Trophoblast cell (in vitro differentiated cells and primary cell): ENCODE data around the gene BST2.

ENCODE experiments used
- DNase-seq, 2 donors: peaks; one replicate each; pipeline ENCODE4 v3.0.0-alpha.2; 2016
- H2AFZ ChIP-seq: 2 replicates; pipeline ENCODE4 v1.6.1; 2013; ENCODE audit warnings: low read length, moderate library complexity, mild to moderate bottlenecking; ENCODE audit not compliant: insufficient read depth, poor library complexity
- H2AK5ac ChIP-seq: 2 replicates; pipeline ENCODE4 v1.6.1; 2013; ENCODE audit warnings: mild to moderate bottlenecking, low read length
- H2BK120ac ChIP-seq: 2 replicates; pipeline ENCODE4 v1.6.1; 2013; ENCODE audit warnings: low read length, mild to moderate bottlenecking, moderate library complexity; ENCODE audit not compliant: insufficient read depth, poor library complexity
- H2BK12ac ChIP-seq: 2 replicates; pipeline ENCODE4 v1.6.1; 2013; ENCODE audit warnings: mild to moderate bottlenecking, low read length, moderate library complexity
- H2BK5ac ChIP-seq: 2 replicates; pipeline ENCODE4 v1.6.1; 2013; ENCODE audit warnings: low read length, low read depth, moderate library complexity, mild to moderate bottlenecking; ENCODE audit not compliant: poor library complexity
- H3K14ac ChIP-seq: 2 replicates; pipeline ENCODE4 v1.6.1; 2013; ENCODE audit warnings: mild to moderate bottlenecking, low read length
- H3K18ac ChIP-seq: 2 replicates; pipeline ENCODE4 v1.6.1; 2013; ENCODE audit warnings: mild to moderate bottlenecking, low read length
- H3K23ac ChIP-seq: 2 replicates; pipeline ENCODE4 v1.6.1; 2013; ENCODE audit warnings: low read length
- H3K27ac ChIP-seq: 2 replicates; pipeline ENCODE4 v1.5.1; 2013; ENCODE audit warnings: low read depth, mild to moderate bottlenecking, inconsistent platforms, low read length, moderate library complexity
- H3K27me3 ChIP-seq: 2 replicates; pipeline ENCODE4 v1.6.1; 2013; ENCODE audit warnings: inconsistent platforms, mild to moderate bottlenecking, low read length, moderate library complexity; ENCODE audit not compliant: insufficient read depth
- H3K36me3 ChIP-seq, 2 experiments: 1 replicate in 1 of 2; 2 replicates in 1 of 2; pipeline ENCODE4 v1.6.1; 2013; ENCODE audit warnings: low read length in 2 of 2, mild to moderate bottlenecking in 2 of 2, moderate library complexity in 1 of 2; ENCODE audit not compliant: insufficient read depth in 2 of 2, control insufficient read depth in 1 of 2
- H3K4ac ChIP-seq: 2 replicates; pipeline ENCODE4 v1.6.1; 2013; ENCODE audit warnings: low read depth, mild to moderate bottlenecking, low read length, moderate library complexity
- H3K4me1 ChIP-seq, 2 experiments: 1 replicate in 1 of 2; 2 replicates in 1 of 2; pipeline ENCODE4 v1.6.1; 2013; ENCODE audit warnings: low read length in 2 of 2, mild to moderate bottlenecking in 2 of 2, moderate library complexity in 1 of 2; ENCODE audit not compliant: insufficient read depth in 2 of 2, control insufficient read depth in 1 of 2
- H3K4me2 ChIP-seq: 2 replicates; pipeline ENCODE4 v1.6.1; 2013; ENCODE audit warnings: inconsistent platforms, mild to moderate bottlenecking, low read length, moderate library complexity
- H3K4me3 ChIP-seq: 2 replicates; pipeline ENCODE4 v1.5.1; 2013; ENCODE audit warnings: mild to moderate bottlenecking, low read depth, low read length, inconsistent platforms
- H3K79me1 ChIP-seq: one replicate; pipeline ENCODE4 v1.6.1; 2013; ENCODE audit warnings: low read length
- H3K79me2 ChIP-seq: 2 replicates; pipeline ENCODE4 v1.6.1; 2013; ENCODE audit warnings: low read length, mild to moderate bottlenecking; ENCODE audit not compliant: control insufficient read depth, insufficient read depth, poor library complexity
- H3K9ac ChIP-seq: 2 replicates; pipeline ENCODE4 v1.6.1; 2013; ENCODE audit warnings: mild to moderate bottlenecking, low read length
- H3K9me3 ChIP-seq: 2 replicates; pipeline ENCODE4 v1.6.1; 2013; ENCODE audit warnings: low read depth, mild to moderate bottlenecking, control low read depth, inconsistent platforms, low read length; ENCODE audit not compliant: insufficient read depth
- H4K12ac ChIP-seq: 2 replicates; pipeline ENCODE4 v1.6.1; 2013; ENCODE audit warnings: low read depth, mild to moderate bottlenecking, low read length, moderate library complexity
- H4K8ac ChIP-seq: 2 replicates; pipeline ENCODE4 v1.6.1; 2013; ENCODE audit warnings: low read depth, mild to moderate bottlenecking, low read length, moderate library complexity
- H4K91ac ChIP-seq: one replicate; pipeline ENCODE4 v1.6.1; 2013; ENCODE audit warnings: low read depth, mild to moderate bottlenecking, low read length, moderate library complexity
- WGBS: extraction: QIAGEN DNeasy Blood & Tissue Kit; methylation state at CpG from one replicate; pipeline ENCODE4 v1.1.7; 2013; ENCODE audit warnings: missing lambda C conversion rate; ENCODE audit not compliant: insufficient read length, insufficient coverage; ENCODE audit errors: extremely low coverage; 5-methylcytosine and 5-hydroxymethylcytosine counted together

Gene BST2

DNA sequence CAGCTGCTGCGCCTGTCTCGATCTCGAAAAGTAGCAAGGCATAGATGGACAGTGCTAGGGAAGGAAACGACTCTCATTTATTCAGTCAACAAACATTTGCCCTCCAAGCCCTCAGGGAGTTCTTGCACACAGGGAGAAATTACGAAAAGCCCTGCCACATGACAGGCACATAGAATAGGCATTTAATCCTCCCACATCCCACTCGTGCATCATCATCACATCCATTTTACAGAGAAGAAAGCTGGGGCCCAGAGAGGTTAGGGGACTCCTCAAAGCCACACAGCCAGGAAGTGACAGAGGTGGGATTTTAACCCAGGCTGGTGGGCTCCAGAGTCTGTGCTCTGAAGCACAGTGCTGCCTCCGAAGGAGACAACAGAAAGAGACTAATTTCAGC, 31.4 kb upstream of the BST2 start:
- Histone ChIP-seq H3K4ac (no peak overlapping the region), H4K91ac (no peak overlapping the region), H3K14ac (no peak overlapping the region), H3K4me1 (no peaks in the 10 kb centered on the region), H3K79me1 (no peaks in the 10 kb centered on the region), H2BK12ac (no peak overlapping the region), H3K36me3 (no peaks in the 10 kb centered on the region), H3K4me2 (no peak overlapping the region), H2BK120ac (no peak overlapping the region), H4K8ac (no peak overlapping the region), H3K27me3 (no peaks in the 10 kb centered on the region), H3K23ac (no peak overlapping the region), H4K12ac (no peak overlapping the region), H3K18ac (no peak overlapping the region), H3K79me2 (no peaks in the 10 kb centered on the region), H3K9me3 (peaks cover 4% of the 10 kb centered on the region), H3K4me3 (no peak overlapping the region), H2BK5ac (no peak overlapping the region), H3K9ac (no peak overlapping the region), H2AK5ac (no peak overlapping the region), H3K27ac (no peak overlapping the region), H2AFZ (no peak overlapping the region)
- no CpG with 5 or more reads among the region's 7 CpGs for WGBS
- peak; percentile 42 to 77 for DNase-seq

DNA sequence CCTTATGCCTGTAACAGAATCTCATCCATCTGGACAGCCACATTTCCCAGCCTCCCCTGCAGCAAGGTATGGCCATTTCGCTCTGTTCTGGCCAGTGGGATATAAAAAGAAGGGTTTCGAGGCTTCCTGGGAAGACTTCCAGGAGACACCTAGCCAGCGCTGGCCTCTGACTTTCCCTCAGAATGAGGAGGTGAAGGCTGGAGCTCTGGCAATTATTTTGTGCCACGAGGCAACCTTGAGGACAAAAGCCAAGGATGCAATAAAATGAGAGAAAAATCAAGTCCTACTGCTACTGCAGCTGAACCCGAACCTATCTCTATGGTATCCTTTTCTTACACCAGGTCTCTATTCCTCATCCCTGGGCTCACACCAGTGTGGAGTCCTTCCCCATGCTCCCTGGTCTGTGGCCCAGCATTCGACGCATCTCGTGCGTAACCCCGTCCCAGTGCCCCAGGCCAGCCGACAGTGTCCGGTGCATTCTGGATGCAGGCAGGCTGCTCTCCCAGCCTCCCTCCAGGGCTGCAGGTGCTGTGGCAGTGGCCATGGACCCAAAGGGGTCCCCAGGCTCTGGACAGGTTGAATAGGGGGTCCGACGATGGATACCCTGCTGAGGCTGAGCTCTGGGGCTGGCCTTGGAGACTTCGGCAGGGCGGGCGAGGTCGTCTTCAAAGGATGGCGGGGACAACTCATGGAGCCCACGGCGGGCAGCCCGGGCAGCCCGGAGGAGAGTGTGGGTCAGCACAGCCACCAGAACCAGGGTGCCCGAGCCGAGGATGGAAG, 30.9 kb upstream of the BST2 start:
- H3K9me3 ChIP-seq, result peaks cover 4% of the 10 kb centered on the region
- H3K23ac ChIP-seq, result no peak overlapping the region
- no peak overlapping the region for H3K4me2 ChIP-seq
- DNase-seq, result peak in 1 of 2 donors; percentile 47
- no peaks in the 10 kb centered on the region for H3K79me1 ChIP-seq
- H2BK120ac ChIP-seq, result no peak overlapping the region
- no peak overlapping the region for H4K8ac ChIP-seq
- H3K9ac ChIP-seq, result no peak overlapping the region
- H3K36me3 ChIP-seq, result no peaks in the 10 kb centered on the region
- no peaks in the 10 kb centered on the region for H3K4me1 ChIP-seq
- no peak overlapping the region for H3K18ac ChIP-seq
- H2AFZ ChIP-seq, result no peak overlapping the region
- H3K14ac ChIP-seq, result no peak overlapping the region
- H3K27me3 ChIP-seq, result no peaks in the 10 kb centered on the region
- no peak overlapping the region for H4K91ac ChIP-seq
- H2BK12ac ChIP-seq, result no peak overlapping the region
- no peak overlapping the region for H4K12ac ChIP-seq
- no peak overlapping the region for H3K4ac ChIP-seq
- H3K4me3 ChIP-seq, result no peak overlapping the region
- no peaks in the 10 kb centered on the region for H3K79me2 ChIP-seq
- H2AK5ac ChIP-seq, result no peak overlapping the region
- WGBS, result no CpG with 5 or more reads among the region's 25 CpGs
- no peak overlapping the region for H2BK5ac ChIP-seq
- no peak overlapping the region for H3K27ac ChIP-seq

DNA sequence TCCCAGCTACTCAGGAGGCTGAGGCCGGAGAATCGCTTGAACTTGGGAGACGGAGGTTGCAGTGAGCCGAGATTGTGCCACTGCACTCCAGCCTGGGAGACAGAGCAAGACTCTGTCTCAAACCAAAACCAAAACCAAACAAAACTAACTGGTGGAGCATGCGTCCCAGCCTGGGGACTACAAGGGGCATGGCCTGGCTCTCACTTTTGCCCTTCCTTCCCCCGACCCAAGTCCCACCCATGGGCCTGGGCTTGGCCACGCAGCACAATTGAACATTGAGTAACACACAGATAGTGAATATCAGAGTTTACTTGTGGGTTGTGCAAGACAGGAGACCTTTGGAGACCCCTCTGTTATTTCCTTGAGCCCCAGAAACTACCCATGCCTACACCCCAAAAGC, 29.8 kb upstream of the BST2 start:
- no CpG with 5 or more reads among the region's 7 CpGs for WGBS
- no peaks in the 10 kb centered on the region for H3K79me2 ChIP-seq

DNA sequence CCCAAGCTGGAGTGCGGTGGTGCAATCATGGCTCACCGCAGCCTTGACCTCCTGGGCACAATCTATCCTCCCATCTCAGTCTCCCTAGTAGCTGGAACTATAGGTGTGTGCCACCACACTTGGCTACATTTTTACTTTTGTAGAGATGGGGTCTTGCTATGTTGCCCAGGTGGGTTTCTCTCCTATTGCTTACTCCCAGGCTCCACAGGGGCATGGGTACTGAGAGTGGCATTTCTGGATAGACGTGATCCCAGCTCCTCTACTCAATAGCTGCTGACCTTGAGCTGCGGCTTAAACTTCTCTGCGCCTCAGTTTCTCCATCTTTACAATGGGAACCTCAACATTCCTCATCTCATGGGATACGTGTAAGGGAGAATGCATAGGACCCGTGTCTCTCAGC, 26.0 kb upstream of the BST2 start:
- Histone ChIP-seq H3K18ac (no peak overlapping the region), H4K12ac (no peak overlapping the region), H4K8ac (no peak overlapping the region), H2BK120ac (no peak overlapping the region), H2AK5ac (no peak overlapping the region), H3K4ac (no peak overlapping the region), H3K14ac (no peak overlapping the region), H3K27ac (no peak overlapping the region), H3K4me2 (no peak overlapping the region), H3K79me1 (no peaks in the 10 kb centered on the region), H3K36me3 (no peaks in the 10 kb centered on the region), H3K4me3 (no peak overlapping the region), H3K4me1 (no peaks in the 10 kb centered on the region), H4K91ac (no peak overlapping the region), H2BK12ac (no peak overlapping the region), H3K79me2 (no peaks in the 10 kb centered on the region), H3K23ac (no peak overlapping the region), H2AFZ (no peak overlapping the region), H3K9me3 (peaks cover 4% of the 10 kb centered on the region), H3K27me3 (no peaks in the 10 kb centered on the region), H2BK5ac (no peak overlapping the region), H3K9ac (no peak overlapping the region)
- no CpG with 5 or more reads among the region's 7 CpGs for WGBS
- no peak for DNase-seq

More for the DNA sequence above, 29.8 kb upstream of the BST2 start:
- Histone ChIP-seq H3K18ac (no peak overlapping the region), H3K4ac (no peak overlapping the region), H2BK12ac (no peak overlapping the region), H3K14ac (no peak overlapping the region), H3K79me1 (no peaks in the 10 kb centered on the region), H3K23ac (no peak overlapping the region), H4K91ac (no peak overlapping the region), H3K4me2 (no peak overlapping the region), H3K9ac (no peak overlapping the region), H3K27ac (no peak overlapping the region), H2AK5ac (no peak overlapping the region), H4K8ac (no peak overlapping the region), H3K36me3 (no peaks in the 10 kb centered on the region), H2BK5ac (no peak overlapping the region), H3K9me3 (peaks cover 4% of the 10 kb centered on the region), H3K27me3 (no peaks in the 10 kb centered on the region), H2AFZ (no peak overlapping the region), H3K4me1 (no peaks in the 10 kb centered on the region), H4K12ac (no peak overlapping the region), H2BK120ac (no peak overlapping the region), H3K4me3 (no peak overlapping the region)
- no peak for DNase-seq
